ENCODE results near the gene AGAP2.

The AGAP2 gene

GRCh38 chr12:57758552-57759359 lies 20.2 kb upstream of the AGAP2 start:
- H3K9me2 ChIP-seq (replicated peaks; ENCODE audit: insufficient read depth, low read length), result no peaks in the 10 kb centered on the region
- no peak overlapping the region for H3K4me2 ChIP-seq (ENCODE audit: low read depth, low read length, poor library complexity, severe bottlenecking)
- no peak overlapping the region for H3K9ac ChIP-seq (ENCODE audit: low read length)
- H3K27ac ChIP-seq (ENCODE audit: low read depth, low read length), result no peak overlapping the region
- no peaks in the 10 kb centered on the region for H3K79me2 ChIP-seq (ENCODE audit: insufficient read depth, low read length)
- no peaks in the 10 kb centered on the region for H3K27me3 ChIP-seq (ENCODE audit: low read length)
- TF ChIP-seq CTCF (IDR thresholded peaks at IDR 0.05; ENCODE audit: insufficient read depth, low read length, poor library complexity, severe bottlenecking) (no peak), EZH2phosphoT487 (conservative IDR thresholded peaks at IDR 0.05; ENCODE audit: low read length) (no peak)
- peaks cover 19% of the 10 kb centered on the region for H3F3A ChIP-seq (ENCODE audit: insufficient read depth)
- no peak overlapping the region for H2AFZ ChIP-seq (ENCODE audit: low read depth, low read length, severe bottlenecking)
- H3K9me3 ChIP-seq (ENCODE audit: insufficient read depth, low read length), result no peaks in the 10 kb centered on the region
- H3K36me3 ChIP-seq (ENCODE audit: low read length), result no peaks in the 10 kb centered on the region
- no peak overlapping the region for H3K4me3 ChIP-seq (ENCODE audit: insufficient read depth, low read length, poor library complexity, severe bottlenecking)
- H4K20me1 ChIP-seq (ENCODE audit: low read depth, low read length), result peaks cover 8% of the 10 kb centered on the region

DNA sequence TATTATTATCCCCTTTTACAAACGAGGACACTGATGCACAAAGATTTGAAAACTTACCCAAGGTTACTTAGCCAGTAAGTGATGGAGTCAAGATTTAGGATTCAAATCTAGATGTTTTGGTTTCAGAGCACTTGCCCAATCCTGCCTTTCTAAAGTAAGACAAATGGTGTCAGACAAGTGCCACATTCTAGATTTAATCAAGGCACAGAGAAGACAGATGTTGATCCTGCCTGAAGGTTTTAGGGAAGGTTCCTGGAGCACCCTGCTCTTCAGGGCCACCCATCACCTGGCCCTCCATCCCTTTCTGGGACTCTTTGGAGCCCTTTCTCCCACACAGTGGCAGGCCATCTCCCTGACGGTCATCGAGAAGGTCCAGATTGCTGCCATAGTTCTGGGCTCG lies 19.2 kb upstream of the AGAP2 start:
- Histone ChIP-seq H4K20me1 (ENCODE audit: low read depth, low read length) (peaks cover 8% of the 10 kb centered on the region), H3K9me2 (replicated peaks; ENCODE audit: insufficient read depth, low read length) (no peaks in the 10 kb centered on the region), H3K4me3 (ENCODE audit: insufficient read depth, low read length, poor library complexity, severe bottlenecking) (no peak overlapping the region), H3K36me3 (ENCODE audit: low read length) (no peaks in the 10 kb centered on the region), H3K9me3 (ENCODE audit: insufficient read depth, low read length) (no peaks in the 10 kb centered on the region), H3K9ac (ENCODE audit: low read length) (no peak overlapping the region), H3F3A (ENCODE audit: insufficient read depth) (peaks cover 25% of the 10 kb centered on the region), H2AFZ (ENCODE audit: low read depth, low read length, severe bottlenecking) (no peak overlapping the region), H3K27ac (ENCODE audit: low read depth, low read length) (no peak overlapping the region), H3K79me2 (ENCODE audit: insufficient read depth, low read length) (no peaks in the 10 kb centered on the region), H3K27me3 (ENCODE audit: low read length) (no peaks in the 10 kb centered on the region), H3K4me2 (ENCODE audit: low read depth, low read length, poor library complexity, severe bottlenecking) (no peak overlapping the region)
- TF ChIP-seq CTCF (IDR thresholded peaks at IDR 0.05; ENCODE audit: insufficient read depth, low read length, poor library complexity, severe bottlenecking), result no peak

DNA sequence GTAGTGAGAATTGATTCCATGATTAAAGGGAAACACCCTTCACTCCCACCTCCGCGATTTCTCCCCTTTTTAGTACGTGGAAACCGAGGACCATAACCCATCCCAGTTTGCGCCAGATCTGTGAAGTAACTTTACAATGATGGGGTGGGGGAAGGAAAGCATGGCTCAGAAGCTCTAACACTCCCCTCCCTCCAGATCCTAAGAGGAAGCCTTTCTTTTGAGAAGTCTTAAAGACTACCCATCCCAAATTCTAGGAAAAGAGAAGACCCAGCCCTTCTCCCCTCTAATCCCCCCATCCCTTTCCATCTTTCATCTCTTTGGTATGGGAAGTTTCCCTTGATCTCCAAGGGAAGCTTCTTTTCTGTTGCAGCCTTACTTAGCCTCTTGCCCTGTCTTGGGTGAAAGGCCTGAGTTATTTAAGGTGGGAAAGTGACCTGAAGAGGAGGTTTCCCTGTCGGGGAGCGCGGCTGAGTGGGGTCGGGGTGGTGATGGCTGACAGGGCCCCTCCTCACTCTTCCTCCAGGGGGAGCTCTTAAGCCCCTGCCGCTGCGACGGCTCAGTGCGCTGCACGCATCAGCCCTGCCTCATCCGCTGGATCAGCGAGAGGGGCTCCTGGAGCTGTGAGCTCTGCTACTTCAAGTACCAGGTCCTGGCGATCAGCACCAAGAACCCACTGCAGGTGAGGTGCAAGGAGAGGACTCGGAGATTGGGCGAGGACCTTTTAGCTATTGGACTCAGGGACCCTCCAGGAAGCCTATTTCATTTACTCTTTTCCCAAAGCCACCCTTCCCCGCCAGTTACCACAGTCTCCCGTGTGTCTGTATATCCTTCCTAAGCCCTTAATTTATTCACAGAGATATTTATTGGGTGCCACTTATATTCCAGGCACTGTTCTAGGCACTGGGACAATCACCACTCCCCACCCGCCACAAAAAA lies 18.1 kb upstream of the AGAP2 start:
- Histone ChIP-seq H3K79me2 (ENCODE audit: insufficient read depth, low read length) (peaks cover 4% of the 10 kb centered on the region), H3K27ac (ENCODE audit: low read depth, low read length) (peak overlapping the region; percentile 72), H3K9me2 (replicated peaks; ENCODE audit: insufficient read depth, low read length) (no peaks in the 10 kb centered on the region), H4K20me1 (ENCODE audit: low read depth, low read length) (peaks cover 8% of the 10 kb centered on the region), H3K27me3 (ENCODE audit: low read length) (no peaks in the 10 kb centered on the region), H2AFZ (ENCODE audit: low read depth, low read length, severe bottlenecking) (peak overlapping the region; percentile 47), H3K4me2 (ENCODE audit: low read depth, low read length, poor library complexity, severe bottlenecking) (peak overlapping the region; percentile 92), H3K4me3 (ENCODE audit: insufficient read depth, low read length, poor library complexity, severe bottlenecking) (peak overlapping the region; percentile 60), H3K9ac (ENCODE audit: low read length) (peak overlapping the region; percentile 77), H3K36me3 (ENCODE audit: low read length) (no peaks in the 10 kb centered on the region), H3F3A (ENCODE audit: insufficient read depth) (peaks cover 25% of the 10 kb centered on the region), H3K9me3 (ENCODE audit: insufficient read depth, low read length) (no peaks in the 10 kb centered on the region)
- no peak for TF ChIP-seq EZH2phosphoT487 (conservative IDR thresholded peaks at IDR 0.05; ENCODE audit: low read length)
- TF ChIP-seq CTCF (IDR thresholded peaks at IDR 0.05; ENCODE audit: insufficient read depth, low read length, poor library complexity, severe bottlenecking), result peak; percentile 83

All from SU-DHL-6 (cell line).